ENCODE results near the gene PTGER2.
A peak's percentile ranks its signal among the peaks of the same experiment; 100 is the strongest.

PTGER2 gene

DNA sequence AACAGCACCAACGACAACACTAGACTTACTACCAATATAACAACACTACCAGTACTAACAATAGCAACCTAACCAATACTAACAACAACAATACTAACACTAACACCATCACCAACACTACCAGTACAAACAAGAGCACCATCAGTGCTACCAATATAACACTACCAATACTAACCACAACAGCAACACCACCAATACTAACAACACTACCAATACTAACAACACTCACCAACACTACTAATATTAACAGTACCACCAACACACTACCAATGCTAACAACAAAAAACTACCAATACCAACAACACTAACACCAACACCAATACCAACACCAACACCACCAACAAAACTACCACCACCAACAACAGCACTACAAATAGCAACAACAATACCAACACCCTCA, 25.1 kb downstream of the PTGER2 start:
- no peak for DNase-seq

DNA sequence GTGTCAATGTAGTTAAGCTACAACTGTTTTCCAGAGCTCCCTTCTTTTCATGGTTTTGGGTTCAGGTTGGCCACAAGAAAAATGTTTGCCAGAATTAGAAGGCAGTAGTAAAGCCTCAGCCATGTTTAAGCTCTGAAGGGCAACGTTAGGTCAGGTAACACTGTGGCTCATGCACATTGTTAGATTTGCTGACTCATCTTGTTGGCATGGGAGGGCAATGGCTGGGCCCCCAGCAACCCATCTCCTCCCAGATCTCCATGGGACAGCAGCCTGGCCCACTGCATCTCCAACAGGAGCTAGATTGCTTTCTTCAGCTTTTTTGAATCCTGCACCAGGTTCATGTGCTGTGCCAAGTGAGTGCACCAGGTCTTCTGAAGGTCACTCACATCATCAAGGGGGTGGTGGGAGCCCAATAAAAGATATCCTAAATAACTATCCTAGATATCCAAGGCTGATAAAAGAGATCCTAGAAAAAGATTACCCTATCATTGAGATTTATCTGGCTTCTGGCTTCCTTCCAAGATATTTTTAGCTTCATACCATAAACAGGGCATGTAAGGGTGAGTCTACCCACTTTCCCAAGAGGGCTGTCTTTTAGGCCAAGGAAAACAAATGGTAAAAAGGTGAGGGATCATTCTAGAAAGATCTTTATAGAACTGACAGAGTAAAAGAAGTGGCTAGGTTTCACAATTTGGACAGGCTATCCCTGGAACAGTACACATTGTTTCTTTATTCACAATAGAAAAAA, 28.9 kb downstream of the PTGER2 start:
- no peak for DNase-seq

DNA sequence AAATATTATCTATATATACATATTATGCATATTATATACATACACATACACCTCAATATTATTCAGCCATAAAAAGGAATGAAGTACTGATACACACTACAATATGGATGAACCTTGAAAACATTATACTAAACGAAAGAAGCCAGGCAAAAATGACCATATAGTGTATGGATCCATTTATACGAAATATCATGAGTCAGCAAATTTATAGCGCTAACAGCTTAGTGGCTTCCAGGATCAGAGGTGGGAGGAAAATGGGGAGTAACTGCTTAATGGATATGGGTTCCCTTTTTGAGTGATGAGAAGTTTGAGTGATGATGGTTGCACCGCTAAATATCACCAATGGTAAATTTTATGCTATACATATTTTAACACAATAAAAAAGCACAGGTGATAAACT, 32.7 kb downstream of the PTGER2 start:
- DNase-seq, result no peak

DNA sequence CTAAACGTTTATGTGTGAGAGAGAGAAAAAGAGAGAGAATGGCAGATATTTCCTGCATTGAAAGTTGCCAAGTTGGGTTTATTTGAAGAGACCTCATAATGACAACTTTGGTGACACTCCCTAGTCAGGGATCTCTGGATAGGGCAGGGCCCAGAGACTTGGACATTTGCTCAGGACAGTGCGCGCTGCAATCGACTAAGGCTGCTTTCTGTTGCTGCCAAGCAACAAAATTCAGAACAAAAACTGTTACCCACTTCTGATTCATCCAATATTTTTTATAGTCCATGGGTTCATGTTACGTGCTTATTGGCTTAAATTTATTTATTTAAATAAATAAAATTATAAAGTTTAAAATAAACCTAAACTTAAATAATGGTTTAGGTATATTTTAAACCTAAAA, 34.2 kb downstream of the PTGER2 start:
- DNase-seq, result no peak

DNA sequence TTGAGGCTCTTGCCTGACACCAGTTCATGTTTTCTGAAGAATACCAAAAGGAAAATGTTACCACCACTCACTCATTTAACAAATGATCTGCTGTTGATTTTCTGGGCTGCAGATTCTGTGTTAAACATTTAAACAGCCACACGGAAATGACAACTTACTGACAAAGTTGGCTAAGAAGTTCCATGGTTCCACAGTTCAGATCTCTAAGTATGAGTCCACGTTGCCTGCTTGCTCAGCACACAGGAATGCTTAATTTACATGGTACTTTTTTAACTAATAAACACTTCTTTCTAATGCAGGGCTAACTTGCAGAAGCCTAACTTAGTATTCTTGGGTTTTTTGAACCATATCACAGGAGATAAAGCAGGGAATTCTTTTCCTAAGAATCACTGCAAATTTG, 34.7 kb downstream of the PTGER2 start:
- DNase-seq, result no peak

DNA sequence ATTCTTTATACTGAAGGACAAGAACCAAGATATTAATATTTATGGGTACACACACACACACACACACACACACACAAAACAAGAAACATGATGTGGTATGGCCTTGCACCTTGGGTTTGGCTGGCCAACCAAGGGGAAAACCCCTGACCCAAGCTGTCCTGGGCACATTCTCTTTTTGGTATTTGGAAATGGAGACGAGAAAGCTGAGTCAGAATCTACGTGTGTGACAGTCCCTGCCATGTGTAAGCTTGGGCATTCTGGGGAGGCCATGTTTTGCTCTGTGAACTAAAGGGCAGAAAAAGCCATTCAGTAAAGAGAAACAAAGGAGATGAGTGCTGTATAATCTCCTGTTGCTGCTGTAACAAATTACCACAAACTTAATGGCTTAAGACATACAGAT, 35.6 kb downstream of the PTGER2 start:
- DNase-seq, result peak; percentile 71 to 84 (median 82)

DNA sequence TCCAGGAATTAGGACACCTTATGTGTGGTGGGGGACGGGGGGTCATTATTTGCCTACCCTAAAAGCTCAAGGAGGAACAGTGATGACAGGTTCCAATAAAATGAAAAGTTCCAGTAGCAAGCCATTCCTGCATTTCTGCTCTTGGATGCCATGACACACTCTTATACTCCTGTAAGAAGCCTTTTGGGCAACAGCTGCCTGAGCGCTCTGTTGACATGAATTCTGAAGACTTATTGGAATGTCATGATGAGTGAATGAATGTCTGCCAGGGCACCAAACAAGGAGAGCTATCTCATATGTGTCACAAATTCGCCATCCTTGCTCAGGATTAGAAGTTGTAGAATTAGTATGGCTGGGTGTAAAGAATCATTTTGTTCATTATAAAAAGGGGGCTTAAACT, 36.3 kb downstream of the PTGER2 start:
- DNase-seq, result no peak

DNA sequence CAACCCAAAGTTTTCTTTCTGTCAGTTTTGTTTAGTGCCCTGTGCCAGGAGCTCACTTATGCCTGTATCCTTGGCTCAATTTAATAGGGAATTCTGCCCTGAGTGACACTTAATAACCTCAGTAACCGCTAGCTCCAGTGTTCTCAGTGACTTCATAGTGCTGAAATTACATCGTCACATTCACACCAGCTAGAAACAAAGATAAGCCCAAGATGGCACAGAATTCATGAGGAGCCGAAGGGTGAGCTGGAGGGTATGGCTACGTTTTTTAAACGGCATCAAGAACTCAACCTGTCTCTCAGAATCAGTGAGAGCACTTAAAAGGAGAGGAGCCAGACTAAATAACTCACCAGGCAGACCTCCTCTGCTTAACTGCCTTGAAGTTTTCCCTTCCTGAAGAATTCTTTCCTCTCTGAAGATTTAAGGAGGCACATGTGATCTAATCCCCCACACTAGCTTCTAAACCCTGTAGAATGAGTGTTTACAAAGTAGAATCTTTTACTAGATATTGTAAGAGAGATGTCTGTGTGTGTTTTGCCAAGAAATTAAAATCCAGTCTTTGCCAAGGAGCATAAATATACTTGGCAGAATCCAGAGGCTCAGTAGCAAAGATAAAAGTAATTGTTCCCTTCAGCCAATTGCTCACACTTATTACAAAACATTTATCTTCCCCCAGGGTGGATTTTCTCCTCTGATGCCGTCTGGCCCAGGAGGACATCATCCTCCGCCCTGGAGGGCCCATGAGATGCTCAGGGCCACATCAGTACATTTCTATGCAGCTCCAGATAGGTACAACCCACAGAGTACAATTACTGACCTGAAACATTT, 37.3 kb downstream of the PTGER2 start:
- DNase-seq, result no peak

DNA sequence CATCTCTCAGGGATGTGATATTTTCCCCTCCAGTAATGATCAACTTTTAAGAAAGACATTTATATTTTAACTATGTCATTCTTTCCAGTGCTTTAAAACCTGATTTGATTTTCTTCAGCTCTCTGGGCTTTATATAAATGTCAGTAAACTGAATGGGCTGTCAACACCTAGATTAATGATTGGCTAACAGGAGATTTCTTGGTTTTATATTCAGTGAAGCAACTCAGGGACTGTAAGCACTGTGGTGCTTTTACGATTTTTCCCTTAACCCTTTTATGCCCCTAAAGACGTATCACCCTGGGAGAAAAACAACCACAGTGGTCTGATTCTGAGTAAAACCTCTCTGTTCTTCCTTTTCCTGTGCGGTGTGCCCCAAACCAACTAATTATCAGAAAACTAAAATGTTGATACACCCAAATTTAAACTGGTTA, 38.0 kb downstream of the PTGER2 start:
- DNase-seq, result no peak

DNA sequence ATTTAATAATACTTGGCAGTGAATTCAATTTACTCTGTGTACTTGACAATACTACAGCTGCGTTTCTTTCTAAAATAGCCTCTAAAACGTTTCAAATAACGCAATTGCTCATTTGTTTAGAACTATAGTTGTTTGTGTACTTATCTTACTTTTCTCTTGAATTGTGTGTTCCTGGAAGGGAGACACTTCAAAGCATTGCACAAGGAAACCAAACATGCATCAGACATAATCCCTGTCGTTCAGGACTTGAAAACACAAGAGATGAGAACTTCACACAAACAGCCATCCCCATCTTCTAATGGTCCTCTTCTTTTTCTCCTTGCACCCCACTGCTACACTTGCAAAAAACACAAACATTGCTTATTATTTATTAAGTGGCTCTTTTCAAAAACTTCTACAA, 38.5 kb downstream of the PTGER2 start:
- no peak for DNase-seq

DNA sequence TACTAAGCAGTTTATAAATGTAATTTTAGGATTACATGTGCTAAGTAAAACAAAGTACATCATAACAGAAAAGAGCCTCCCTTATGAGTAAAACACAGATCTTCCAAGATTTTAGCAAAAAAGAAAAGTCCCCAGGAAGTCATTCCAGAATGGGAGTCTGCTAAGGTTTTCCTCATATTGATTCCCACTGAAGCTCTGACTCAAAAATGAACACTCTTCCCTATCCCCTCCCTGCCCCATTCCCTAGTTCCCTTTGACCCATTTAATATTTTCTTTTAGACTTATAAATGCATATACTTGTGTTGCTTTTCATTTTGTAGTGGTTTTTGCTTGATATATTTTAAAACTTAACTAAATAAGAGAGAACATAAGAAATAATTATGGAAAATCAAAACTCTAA, 40.1 kb downstream of the PTGER2 start:
- DNase-seq, result no peak

DNA sequence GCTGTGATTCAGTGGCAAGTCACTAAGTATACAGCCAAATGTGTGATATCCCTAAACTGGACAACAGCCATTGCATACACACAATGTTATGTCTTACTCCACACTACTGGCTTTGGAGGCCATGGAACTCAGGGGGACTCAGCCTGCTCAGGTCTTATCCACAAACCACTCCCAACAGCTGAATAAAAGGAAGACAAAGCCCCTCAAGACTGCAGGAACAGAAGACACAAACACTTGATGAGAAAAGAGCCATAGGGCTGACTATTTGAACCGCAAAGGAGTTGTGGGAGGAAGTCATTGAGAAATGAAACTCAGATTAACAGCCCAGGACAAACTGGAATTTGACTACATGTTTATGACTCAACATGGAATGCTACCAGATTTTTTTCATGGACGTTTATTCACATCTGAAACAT, 40.9 kb downstream of the PTGER2 start:
- DNase-seq, result peak; percentile 73 to 92 (median 89)

DNA sequence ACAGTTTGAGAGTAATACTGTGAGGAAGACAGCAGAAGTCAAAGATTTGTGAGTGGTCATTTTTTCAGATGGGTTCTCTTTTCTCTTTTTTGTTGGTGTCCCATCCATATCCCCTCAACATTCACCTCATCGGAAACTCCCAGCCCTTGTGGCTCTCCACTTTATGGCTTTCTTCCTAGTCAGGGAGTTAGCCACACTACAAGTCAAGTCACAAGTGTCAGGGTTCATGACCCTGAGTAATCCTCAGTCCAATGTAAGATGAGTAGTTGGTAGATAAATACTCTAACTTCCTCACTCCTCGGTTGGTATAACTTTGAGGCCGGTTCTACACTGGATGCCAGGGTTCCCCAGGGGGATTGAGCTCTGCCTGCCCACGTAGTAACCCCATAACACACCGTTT, 41.4 kb downstream of the PTGER2 start:
- peak; percentile 77 to 87 (median 78) for DNase-seq

DNA sequence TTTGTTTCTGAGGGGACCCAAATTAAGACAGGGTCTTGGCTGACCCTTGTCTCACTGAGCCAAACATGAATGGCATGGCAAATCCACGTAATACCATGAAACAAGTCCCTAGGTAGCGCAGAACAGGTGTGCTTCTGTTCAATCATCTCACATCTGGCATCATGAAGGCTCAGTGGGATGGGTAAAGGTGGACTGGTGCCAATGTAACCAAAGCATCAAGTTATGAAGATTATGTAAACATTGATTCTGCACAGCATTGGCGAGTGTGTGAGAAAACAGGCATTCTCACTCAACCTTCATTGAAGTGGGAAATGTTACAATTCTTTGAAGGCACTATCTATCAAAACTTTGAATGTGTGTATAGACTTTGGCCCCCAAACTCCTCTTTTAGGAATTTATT, 41.9 kb downstream of the PTGER2 start:
- no peak for DNase-seq

DNA sequence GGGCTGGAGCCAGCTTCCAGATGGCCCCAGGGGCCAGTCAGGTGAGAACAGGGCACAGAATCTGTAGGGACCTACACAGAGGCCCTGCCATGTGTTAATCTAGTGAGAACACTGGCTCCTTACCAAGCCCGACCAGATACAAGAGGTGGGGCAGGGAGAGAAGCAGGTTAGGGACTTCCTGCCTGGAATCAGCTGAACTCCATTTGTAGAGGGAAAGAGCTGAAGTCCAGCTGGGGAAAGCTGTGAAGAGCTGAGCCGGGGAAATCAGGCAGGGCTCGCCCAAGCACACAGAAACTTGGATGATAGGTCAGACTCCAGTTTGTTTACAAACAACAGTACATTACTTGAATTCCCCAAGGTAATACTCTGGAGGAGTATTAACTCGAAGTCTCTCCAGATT, 46.7 kb downstream of the PTGER2 start:
- DNase-seq, result no peak

DNA sequence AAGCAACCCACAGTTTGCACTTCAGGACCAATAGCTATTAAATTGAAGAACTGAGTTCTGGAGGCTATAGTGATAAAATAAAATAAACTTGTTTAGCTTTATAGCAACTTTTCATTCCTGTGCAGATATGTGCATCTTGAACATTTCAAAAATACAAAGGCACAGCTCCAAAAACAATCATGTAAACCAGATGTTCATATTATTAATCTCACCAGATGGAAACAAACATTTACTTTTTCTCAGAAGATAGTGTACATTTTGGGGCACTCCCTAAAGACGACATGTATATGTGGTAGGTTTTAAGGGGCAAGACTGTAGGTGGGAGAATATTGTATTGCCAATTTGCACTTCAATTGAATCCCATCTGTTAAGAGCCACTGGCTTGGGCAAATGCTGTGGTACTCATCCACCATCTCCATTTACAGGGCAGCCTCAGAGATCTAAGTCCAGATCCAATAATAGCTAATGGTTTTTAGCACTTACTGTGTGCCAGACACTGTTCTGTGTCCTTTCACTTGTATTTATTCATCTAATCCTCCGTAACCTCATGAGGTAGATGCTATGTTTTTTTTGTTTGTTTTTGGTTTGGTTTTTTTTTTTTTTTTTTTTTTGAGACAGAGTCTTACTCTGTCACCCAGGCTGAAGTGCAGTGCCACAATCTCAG, 49.1 kb downstream of the PTGER2 start:
- no peak for DNase-seq

DNA sequence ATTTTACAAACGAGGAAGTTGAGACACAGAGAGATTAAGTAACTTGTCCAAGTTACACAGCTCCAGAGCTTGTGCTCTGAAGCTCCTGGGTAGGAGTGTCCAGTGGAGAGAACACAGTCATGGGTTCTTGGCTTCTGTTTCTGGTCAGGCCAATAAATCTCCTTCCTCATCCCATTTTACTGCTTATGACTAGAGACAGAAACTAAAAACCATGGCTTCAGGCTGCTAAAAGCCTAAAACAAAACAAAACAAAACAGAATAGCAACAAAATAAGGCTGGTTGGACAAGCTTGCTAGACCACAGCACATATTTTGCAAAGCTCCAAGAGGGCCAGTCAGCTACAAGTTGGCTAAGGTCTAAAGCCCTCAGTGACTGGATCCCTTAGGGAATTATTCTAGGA, 49.8 kb downstream of the PTGER2 start:
- DNase-seq, result peak; percentile 59 to 68 (median 68)

DNA sequence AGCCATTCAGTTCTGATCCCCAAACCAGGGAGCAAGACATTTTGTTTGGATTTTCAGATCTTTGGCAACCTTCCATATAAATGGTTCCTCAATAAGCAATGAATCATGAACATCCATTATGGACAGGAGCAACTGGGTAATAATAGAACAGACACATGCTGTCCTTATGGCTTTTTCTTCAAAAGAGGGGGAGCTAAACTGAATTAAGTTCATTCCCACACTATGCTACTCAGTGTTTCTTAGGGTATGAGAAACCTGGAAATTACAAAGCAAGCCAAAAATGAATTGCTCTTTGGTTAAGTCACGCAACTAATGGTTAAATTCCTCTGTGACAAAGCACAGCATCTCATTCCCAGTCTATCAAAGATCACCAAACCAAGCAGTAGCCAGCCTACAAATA, 51.0 kb downstream of the PTGER2 start:
- DNase-seq, result peak; percentile 39 to 75 (median 66)

DNA sequence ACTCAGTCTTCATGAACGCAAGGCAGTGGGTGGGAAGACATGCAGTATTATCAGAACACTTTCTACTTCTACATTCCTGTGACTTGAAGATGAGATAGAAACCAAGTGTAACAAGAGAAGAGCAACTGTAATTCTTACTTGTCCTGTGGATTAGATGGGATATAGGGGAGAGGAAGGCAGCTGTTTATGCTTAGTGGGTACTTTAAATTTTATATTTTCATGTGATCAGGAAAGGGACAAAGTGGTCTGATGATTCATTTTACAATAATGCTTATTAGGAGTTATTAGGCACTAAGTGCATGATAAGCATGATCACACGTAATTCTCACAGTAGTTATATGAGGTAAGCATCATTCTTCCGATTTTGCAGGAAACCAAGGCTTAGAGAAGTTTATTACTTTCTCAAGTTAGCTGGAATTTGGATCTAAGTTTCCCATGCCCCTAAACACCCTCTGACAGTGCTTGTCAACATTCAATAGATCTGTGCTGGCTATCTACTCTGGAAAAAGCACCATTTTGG, 52.7 kb downstream of the PTGER2 start:
- no peak for DNase-seq

DNA sequence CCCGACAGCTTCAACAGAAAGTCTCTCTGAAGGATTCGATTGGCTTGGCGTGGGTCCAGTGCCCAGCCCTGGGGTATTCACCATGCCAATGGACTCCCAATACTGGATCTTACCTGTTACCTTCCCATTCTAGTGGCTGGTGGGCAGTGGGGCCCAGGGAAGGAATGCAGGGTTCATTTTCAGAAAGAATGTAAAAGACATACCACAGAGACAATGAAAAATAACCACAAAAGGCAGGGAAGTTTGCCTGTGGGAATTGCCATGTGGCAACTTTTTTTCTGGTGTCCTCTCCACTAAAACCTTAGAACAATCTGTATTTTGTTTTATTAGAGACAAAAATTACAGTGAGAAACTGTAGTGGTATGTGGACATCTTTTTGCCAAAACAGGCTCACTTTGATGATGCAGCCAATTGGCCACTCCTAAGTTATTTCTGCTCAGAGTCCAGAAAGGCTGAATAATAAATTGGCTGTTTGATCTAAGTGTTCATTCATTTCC, 55.2 kb downstream of the PTGER2 start:
- no peak for DNase-seq

DNA sequence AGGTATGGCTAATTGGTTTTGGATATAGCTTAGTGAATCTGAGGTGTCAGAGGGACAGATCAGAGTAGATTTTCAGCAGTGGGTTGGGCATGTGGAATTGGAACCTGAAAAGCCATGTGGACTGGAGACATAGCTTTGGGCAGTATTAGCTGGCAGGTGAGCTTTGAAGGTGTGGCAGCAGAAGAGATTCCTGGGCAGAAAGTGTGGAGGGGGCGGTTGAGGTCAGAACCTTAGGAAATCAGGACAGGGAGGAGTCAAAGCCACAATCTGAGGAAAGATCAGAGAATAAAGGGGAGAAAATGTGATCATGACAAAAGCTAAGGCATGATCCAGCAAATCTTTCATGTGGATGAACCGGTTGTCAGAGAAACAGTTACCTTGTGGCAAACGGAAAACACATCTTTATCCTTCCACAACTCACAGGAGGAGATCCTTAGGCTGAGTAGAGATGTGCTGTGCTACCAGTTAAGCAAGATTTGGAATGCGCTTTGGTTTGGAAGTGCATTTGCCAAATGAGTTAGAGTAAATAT, 56.4 kb downstream of the PTGER2 start:
- DNase-seq, result no peak

DNA sequence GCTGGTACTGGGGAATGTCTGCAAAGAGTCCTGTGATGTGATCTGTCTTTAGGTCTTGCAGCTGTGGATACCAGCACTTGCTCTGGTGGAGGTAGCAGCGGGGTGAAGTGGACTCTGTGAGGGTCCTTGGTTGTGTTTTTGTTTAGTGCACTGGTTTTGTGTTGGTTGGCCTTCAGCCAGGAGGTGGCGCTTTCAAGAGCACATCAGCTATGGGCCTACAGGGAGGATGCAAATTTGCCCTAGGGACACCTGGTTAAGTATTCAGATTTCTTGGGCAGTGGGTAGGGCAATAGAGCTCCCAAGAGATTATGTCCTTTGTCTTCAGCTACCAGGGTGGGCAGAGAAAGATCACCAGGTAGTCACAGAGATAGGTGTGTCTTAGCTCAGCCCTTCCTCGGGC, 63.8 kb downstream of the PTGER2 start:
- peak in 1 of 3 donors; percentile 12 for DNase-seq
